Measurements from ENCODE around the gene CEP19. TPM values are rescaled to one million over a fixed set of nuclear protein-coding genes. Genes with fewer than 3 reads are reported as not detected.
"Not testable (repeated sequence)": the region's sequence is repeated elsewhere in the genome, so short reads cannot be mapped to it uniquely, and the experiment has no call there.

The CEP19 gene
- total and polyA plus RNA-seq, 4 donors = 0.44 to 0.79 (median 0.67) TPM

GRCh38 chr3:196726788-196727675, 15.0 kb upstream of the CEP19 start:
- Histone ChIP-seq H3K9ac (ENCODE audit: low read depth in 1 of 2, low read length in 2 of 2) (no peak overlapping the region), H3K36me3 (ENCODE audit: control insufficient read depth in 4 of 4, insufficient read depth in 3 of 4, low read depth in 1 of 4, low read length in 3 of 4) (peaks cover 0 to 4% (median 2%) of the 10 kb centered on the region in 4 donors), H3K9me3 (ENCODE audit: control insufficient read depth in 4 of 4, low read length in 3 of 4) (no peaks in the 10 kb centered on the region), H3K4me1 (ENCODE audit: control insufficient read depth in 4 of 4, insufficient read depth in 4 of 4, low read length in 3 of 4) (no peaks in the 10 kb centered on the region), H3K27ac (ENCODE audit: low read depth in 1 of 2, low read length in 2 of 2) (no peak overlapping the region), H3K4me3 (ENCODE audit: low read depth in 1 of 3, low read length in 3 of 3) (no peak overlapping the region), H3K27me3 (ENCODE audit: control insufficient read depth in 4 of 4, insufficient read depth in 4 of 4, low read length in 3 of 4) (no peaks in the 10 kb centered on the region)
- DNase-seq (ENCODE audit: low spot score) = no peak
- WGBS = 88% methylated on average over 7 of the region's 7 CpGs
- TF ChIP-seq JUND (IDR thresholded peaks at IDR 0.05) = no peak
- TF ChIP-seq, protein P1, sequence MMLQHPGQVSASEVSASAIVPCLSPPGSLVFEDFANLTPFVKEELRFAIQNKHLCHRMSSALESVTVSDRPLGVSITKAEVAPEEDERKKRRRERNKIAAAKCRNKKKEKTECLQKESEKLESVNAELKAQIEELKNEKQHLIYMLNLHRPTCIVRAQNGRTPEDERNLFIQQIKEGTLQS (IDR thresholded peaks at IDR 0.05) = no peak
- no peak for TF ChIP-seq FOXA2 (IDR thresholded peaks at IDR 0.05)
- no peak for TF ChIP-seq YY1 (IDR thresholded peaks at IDR 0.05)
- TF ChIP-seq, protein P2, sequence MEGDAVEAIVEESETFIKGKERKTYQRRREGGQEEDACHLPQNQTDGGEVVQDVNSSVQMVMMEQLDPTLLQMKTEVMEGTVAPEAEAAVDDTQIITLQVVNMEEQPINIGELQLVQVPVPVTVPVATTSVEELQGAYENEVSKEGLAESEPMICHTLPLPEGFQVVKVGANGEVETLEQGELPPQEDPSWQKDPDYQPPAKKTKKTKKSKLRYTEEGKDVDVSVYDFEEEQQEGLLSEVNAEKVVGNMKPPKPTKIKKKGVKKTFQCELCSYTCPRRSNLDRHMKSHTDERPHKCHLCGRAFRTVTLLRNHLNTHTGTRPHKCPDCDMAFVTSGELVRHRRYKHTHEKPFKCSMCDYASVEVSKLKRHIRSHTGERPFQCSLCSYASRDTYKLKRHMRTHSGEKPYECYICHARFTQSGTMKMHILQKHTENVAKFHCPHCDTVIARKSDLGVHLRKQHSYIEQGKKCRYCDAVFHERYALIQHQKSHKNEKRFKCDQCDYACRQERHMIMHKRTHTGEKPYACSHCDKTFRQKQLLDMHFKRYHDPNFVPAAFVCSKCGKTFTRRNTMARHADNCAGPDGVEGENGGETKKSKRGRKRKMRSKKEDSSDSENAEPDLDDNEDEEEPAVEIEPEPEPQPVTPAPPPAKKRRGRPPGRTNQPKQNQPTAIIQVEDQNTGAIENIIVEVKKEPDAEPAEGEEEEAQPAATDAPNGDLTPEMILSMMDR (IDR thresholded peaks at IDR 0.05; ENCODE audit: low read depth, low read length, missing input control) = no peak
- TF ChIP-seq ZBTB33 (IDR thresholded peaks at IDR 0.05) = no peak

DNA sequence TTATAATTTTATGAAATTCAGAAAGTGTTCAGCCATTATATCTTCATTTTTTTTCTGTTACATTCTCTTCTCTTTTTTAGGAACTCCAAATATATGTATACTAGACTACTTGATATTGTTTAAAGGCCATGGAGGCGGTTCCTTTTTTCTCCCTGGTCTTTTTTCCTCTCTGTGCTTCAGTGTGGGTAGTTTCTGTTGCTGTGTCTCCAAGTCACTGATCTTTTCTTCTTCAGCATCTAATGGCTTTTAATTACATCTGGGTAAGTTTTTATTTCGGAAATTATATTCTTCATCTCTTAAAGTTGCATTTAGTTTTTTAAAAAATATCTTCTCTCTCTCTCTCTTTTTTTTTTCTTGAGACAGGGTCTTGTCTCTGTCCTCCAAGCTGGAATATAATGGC, 9.0 kb upstream of the CEP19 start:
- no peaks in the 10 kb centered on the region for H3K27me3 ChIP-seq (ENCODE audit: control insufficient read depth in 4 of 4, insufficient read depth in 4 of 4, low read length in 3 of 4)
- H3K36me3 ChIP-seq (ENCODE audit: control insufficient read depth in 4 of 4, insufficient read depth in 3 of 4, low read depth in 1 of 4, low read length in 3 of 4) = peaks cover 0 to 8% (median 1%) of the 10 kb centered on the region in 4 donors
- DNase-seq (ENCODE audit: low spot score) = no peak
- H3K27ac ChIP-seq (ENCODE audit: low read depth in 1 of 2, low read length in 2 of 2) = no peak overlapping the region
- H3K4me1 ChIP-seq (ENCODE audit: control insufficient read depth in 4 of 4, insufficient read depth in 4 of 4, low read length in 3 of 4) = no peaks in the 10 kb centered on the region
- no peaks in the 10 kb centered on the region for H3K9me3 ChIP-seq (ENCODE audit: control insufficient read depth in 4 of 4, low read length in 3 of 4)
- no peak overlapping the region for H3K4me3 ChIP-seq (ENCODE audit: low read depth in 1 of 3, low read length in 3 of 3)
- H3K9ac ChIP-seq (ENCODE audit: low read depth in 1 of 2, low read length in 2 of 2) = no peak overlapping the region
- 98% methylated on average over 2 of the region's 2 CpGs for WGBS
- TF ChIP-seq RXRA (IDR thresholded peaks at IDR 0.05) = no peak

- not testable (repeated sequence) for H3K4me1 ChIP-seq (ENCODE audit: control insufficient read depth in 4 of 4, insufficient read depth in 4 of 4, low read length in 3 of 4); H3K27ac ChIP-seq (ENCODE audit: low read depth in 1 of 2, low read length in 2 of 2); H3K9ac ChIP-seq (ENCODE audit: low read depth in 1 of 2, low read length in 2 of 2); H3K36me3 ChIP-seq (ENCODE audit: control insufficient read depth in 4 of 4, insufficient read depth in 3 of 4, low read depth in 1 of 4, low read length in 3 of 4); DNase-seq (ENCODE audit: low spot score); H3K27me3 ChIP-seq (ENCODE audit: control insufficient read depth in 4 of 4, insufficient read depth in 4 of 4, low read length in 3 of 4); H3K9me3 ChIP-seq (ENCODE audit: control insufficient read depth in 4 of 4, low read length in 3 of 4); H3K4me3 ChIP-seq (ENCODE audit: low read depth in 1 of 3, low read length in 3 of 3)
- 90% methylated on average over 3 of the region's 3 CpGs for WGBS
Measured at GRCh38 chr3:196717162-196717561, 5.1 kb upstream of the CEP19 start.
